GM10266 (cell line): ENCODE measurements around the gene ADRA2C.
A peak's percentile ranks its signal among the peaks of the same experiment; 100 is the strongest.

Experiments
- DNase-seq: peaks from one replicate; pipeline ENCODE4 v3.0.0; 2012; ENCODE audit errors: extremely low spot score
- CTCF ChIP-seq: IDR thresholded peaks from 2 replicates; pipeline ENCODE4 v1.5.1; 2012; ENCODE audit warnings: mild to moderate bottlenecking, low read depth; ENCODE audit not compliant: control insufficient read depth, insufficient read depth; ENCODE audit errors: missing control alignments

Gene ADRA2C

GRCh38 chr4:3744232-3744631 is 22.0 kb upstream of the ADRA2C start:
- no peak for TF ChIP-seq CTCF
- no peak for DNase-seq

- no peak for TF ChIP-seq CTCF
- DNase-seq, result no peak
These were observed 21.3 kb upstream of the ADRA2C start for GRCh38 chr4:3744901-3745300.

GRCh38 chr4:3745886-3746656 is 20.1 kb upstream of the ADRA2C start:
- no peak for TF ChIP-seq CTCF
- no peak for DNase-seq

- DNase-seq, result no peak
- TF ChIP-seq CTCF, result no peak
These were observed 19.2 kb upstream of the ADRA2C start for GRCh38 chr4:3746701-3747580.

- no peak for DNase-seq
- peak; percentile 28 for TF ChIP-seq CTCF
These were observed 18.6 kb upstream of the ADRA2C start for GRCh38 chr4:3747581-3747904.

GRCh38 chr4:3748136-3748898 is 17.9 kb upstream of the ADRA2C start:
- no peak for DNase-seq
- TF ChIP-seq CTCF, result no peak
